Esophagus muscularis mucosa (tissue), 4 donors: ENCODE results near the gene GNS.

Experiments used
- CTCF ChIP-seq, 3 experiments: fragments of 200-600 bp in 2 of 3; fragments of 450-650 bp in 1 of 3; sonication (generic) in 2 of 3; IDR thresholded peaks; one replicate each; pipeline ENCODE4 v1.5.1; 2017 to 2019; ENCODE audit warnings: antibody characterized with exemption in 3 of 3, mild to moderate bottlenecking in 2 of 3, moderate library complexity in 1 of 3
- EP300 ChIP-seq: sonication (generic); formaldehyde crosslinking; IDR thresholded peaks from one replicate; pipeline ENCODE4 v1.6.1; 2017; ENCODE audit warnings: antibody characterized with exemption
- POLR2A ChIP-seq: fragments of 450-650 bp; IDR thresholded peaks from one replicate; pipeline ENCODE4 v1.6.1; 2017; ENCODE audit warnings: antibody characterized with exemption, moderate library complexity, mild to moderate bottlenecking, low read depth
- POLR2AphosphoS5 ChIP-seq, 2 donors: sonication (generic); formaldehyde crosslinking; IDR thresholded peaks; one replicate each; pipeline ENCODE4 v1.6.1; 2017; ENCODE audit warnings: antibody characterized with exemption in 2 of 2

GRCh38 chr12:64691795-64692583, 67.2 kb downstream of the GNS start:
- TF ChIP-seq CTCF (IDR thresholded peaks at IDR 0.05): no peak
- no peak for TF ChIP-seq POLR2A
- no peak for TF ChIP-seq EP300
- no peak for TF ChIP-seq POLR2AphosphoS5 (IDR thresholded peaks at IDR 0.05)
